SH-SY5Y (cell line): ENCODE measurements around the gene PRKCG.

ENCODE experiments used
- GATA2 ChIP-seq: IDR thresholded peaks from 2 replicates; pipeline ENCODE4 v1.6.1; 2011; ENCODE audit warnings: mild to moderate bottlenecking, low read depth, low read length
- GATA3 ChIP-seq: IDR thresholded peaks from 2 replicates; pipeline ENCODE4 v1.6.1; 2011; ENCODE audit warnings: low read depth, mild to moderate bottlenecking, low read length, moderate library complexity

DNA sequence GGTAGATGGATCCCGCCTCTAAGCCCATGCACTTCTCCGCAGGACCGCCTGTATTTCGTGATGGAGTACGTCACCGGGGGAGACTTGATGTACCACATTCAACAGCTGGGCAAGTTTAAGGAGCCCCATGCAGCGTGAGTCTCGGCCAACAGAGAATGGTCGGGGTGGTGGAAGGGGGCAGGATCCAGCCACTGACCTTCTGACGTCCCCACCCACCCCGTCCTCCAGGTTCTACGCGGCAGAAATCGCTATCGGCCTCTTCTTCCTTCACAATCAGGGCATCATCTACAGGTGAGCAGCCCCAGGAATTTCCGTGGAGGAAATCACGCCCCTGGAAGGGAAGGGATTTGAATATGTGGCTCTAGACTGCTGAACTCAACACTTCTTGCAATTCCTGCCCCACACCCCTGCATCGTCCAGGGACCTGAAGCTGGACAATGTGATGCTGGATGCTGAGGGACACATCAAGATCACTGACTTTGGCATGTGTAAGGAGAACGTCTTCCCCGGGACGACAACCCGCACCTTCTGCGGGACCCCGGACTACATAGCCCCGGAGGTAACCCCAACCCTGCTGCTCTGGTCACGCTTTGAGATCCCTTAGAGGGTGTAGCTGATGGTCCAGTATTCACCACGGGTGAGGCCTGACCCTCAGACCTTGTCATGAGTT lies 18.3 kb downstream of the PRKCG start:
- TF ChIP-seq GATA2 = no peak
- TF ChIP-seq GATA3 = no peak
